K562 (cell line): ENCODE results near the gene S100P. TPM values are rescaled to one million over a fixed set of nuclear protein-coding genes. Genes with fewer than 3 reads are reported as not detected.

Experiments used
- CBFA2T2 ChIP-seq: fragments of 450-650 bp; conservative IDR thresholded peaks from 2 replicates; pipeline ENCODE4 v1.6.1; 2017; ENCODE audit warnings: mild to moderate bottlenecking
- CCAR2 ChIP-seq: fragments of 200-400 bp; formaldehyde crosslinking; IDR thresholded peaks from 2 replicates; pipeline ENCODE4 v1.6.1; 2017; ENCODE audit warnings: mild to moderate bottlenecking, low read depth, low read length
- CHCHD3 ChIP-seq: fragments of 250-450 bp; sonication (Bioruptor Pico); IDR thresholded peaks from 2 replicates; pipeline ENCODE4 v2.1.2; 2022; ENCODE audit warnings: mild to moderate bottlenecking
- DLX4 ChIP-seq: fragments of 250-450 bp; sonication (Bioruptor Pico); IDR thresholded peaks from 2 replicates; pipeline ENCODE4 v1.6.1; 2021; ENCODE audit warnings: mild to moderate bottlenecking
- GTF2E2 ChIP-seq: fragments of 200-800 bp; sonication (Bioruptor generic); IDR thresholded peaks from 2 replicates; pipeline ENCODE4 v1.6.1; 2016; ENCODE audit warnings: missing genetic modification characterization, missing compliant biosample characterization
- ILF3 ChIP-seq: fragments of 450-650 bp; IDR thresholded peaks from 2 replicates; pipeline ENCODE4 v1.6.1; 2018; ENCODE audit warnings: antibody characterized with exemption, mild to moderate bottlenecking, moderate library complexity, borderline replicate concordance
- KDM5B ChIP-seq: fragments of 200-600 bp; sonication (generic); IDR thresholded peaks from 2 replicates; pipeline ENCODE4 v1.6.1; 2012; ENCODE audit warnings: low read depth, mild to moderate bottlenecking, moderate library complexity, low read length, control low read depth, inconsistent platforms; ENCODE audit not compliant: insufficient replicate concordance
- PURB ChIP-seq: sonication (generic); formaldehyde crosslinking; IDR thresholded peaks from 2 replicates; pipeline ENCODE4 v1.9.0; 2021; ENCODE audit warnings: low read depth, mild to moderate bottlenecking, missing genetic modification reagents
- RFX7 ChIP-seq: fragments of 250-450 bp; sonication (Bioruptor Pico); IDR thresholded peaks from 2 replicates; pipeline ENCODE4 v1.5.1; 2021; ENCODE audit warnings: mild to moderate bottlenecking
- SOX6 ChIP-seq: fragments of 450-650 bp; IDR thresholded peaks from 2 replicates; pipeline ENCODE4 v1.6.1; 2014; ENCODE audit warnings: mild to moderate bottlenecking
- SRSF3 ChIP-seq: fragments of 200-400 bp; formaldehyde crosslinking; IDR thresholded peaks from 2 replicates; pipeline ENCODE4 v1.6.1; 2016; ENCODE audit warnings: mild to moderate bottlenecking, low read length, moderate library complexity; ENCODE audit not compliant: insufficient read depth
- ZBTB49 ChIP-seq: sonication (generic); formaldehyde crosslinking; IDR thresholded peaks from 2 replicates; pipeline ENCODE4 v1.8.0; 2022; ENCODE audit warnings: missing genetic modification reagents, mild to moderate bottlenecking, borderline replicate concordance
- ZNF212 ChIP-seq: fragments of 450-650 bp; formaldehyde crosslinking; IDR thresholded peaks from 2 replicates; pipeline ENCODE4 v1.4.0; 2020; ENCODE audit warnings: mild to moderate bottlenecking
- ZNF217 ChIP-seq: sonication (generic); formaldehyde crosslinking; IDR thresholded peaks from 2 replicates; pipeline ENCODE4 v1.8.0; 2022; ENCODE audit warnings: mild to moderate bottlenecking, missing genetic modification reagents
- ZNF316 ChIP-seq: fragments of 450-650 bp; IDR thresholded peaks from 2 replicates; pipeline ENCODE4 v1.6.1; 2016
- polyA plus RNA-seq, 8 experiments: library from polyadenylated mRNA; depleted of rRNA in 4 of 8; stranded (reverse) in 5 of 8; unstranded in 3 of 8; fragments of >200 nt; fragmentation: Nextera tagmentation in 2 of 8; fragmentation: Illumina TruSeq in 1 of 8; extraction: Ambion mirVana in 2 of 8; extraction: Trizol in 1 of 8; gene quantifications; 2 replicates each; pipeline versions ENCODE4 v1.2.1 to v1.2.3, GENCODE V29; 2011 to 2014; ENCODE audit warnings: inconsistent platforms in 1 of 8, missing spikeins in 1 of 8
- total RNA-seq, 7 experiments: library from RNA; depleted of rRNA in 6 of 7; stranded (reverse); fragments of >200 nt in 6 of 7; fragmentation: Illumina TruSeq in 2 of 7; extraction: Trizol in 2 of 7; gene quantifications; 2 replicates each; pipeline versions ENCODE4 v1.2.1 to v1.2.3, GENCODE V29; 2011 to 2021; ENCODE audit warnings: low replicate concordance in 1 of 7
- TF ChIP-seq, protein P1 (sequence below): sonication (generic); formaldehyde crosslinking; IDR thresholded peaks from 2 replicates; pipeline ENCODE4 v1.8.0; 2023; ENCODE audit warnings: mild to moderate bottlenecking, missing genetic modification reagents
- TF ChIP-seq, protein P2 (sequence below): fragments of 450-650 bp; formaldehyde crosslinking; conservative IDR thresholded peaks from 2 replicates; pipeline ENCODE4 v1.4.0; 2022; ENCODE audit warnings: mild to moderate bottlenecking, missing genetic modification characterization
- TF ChIP-seq, protein P3 (sequence below): fragments of 450-650 bp; IDR thresholded peaks from 2 replicates; pipeline ENCODE4 v1.6.1; 2016; ENCODE audit warnings: mild to moderate bottlenecking

The S100P gene
- total and polyA plus RNA-seq, 9 of the 15 experiments (the other 6 are each of a cell fraction or from before 2014, with no cell fraction given): 4.1 to 23.8 (median 7.5) TPM

DNA sequence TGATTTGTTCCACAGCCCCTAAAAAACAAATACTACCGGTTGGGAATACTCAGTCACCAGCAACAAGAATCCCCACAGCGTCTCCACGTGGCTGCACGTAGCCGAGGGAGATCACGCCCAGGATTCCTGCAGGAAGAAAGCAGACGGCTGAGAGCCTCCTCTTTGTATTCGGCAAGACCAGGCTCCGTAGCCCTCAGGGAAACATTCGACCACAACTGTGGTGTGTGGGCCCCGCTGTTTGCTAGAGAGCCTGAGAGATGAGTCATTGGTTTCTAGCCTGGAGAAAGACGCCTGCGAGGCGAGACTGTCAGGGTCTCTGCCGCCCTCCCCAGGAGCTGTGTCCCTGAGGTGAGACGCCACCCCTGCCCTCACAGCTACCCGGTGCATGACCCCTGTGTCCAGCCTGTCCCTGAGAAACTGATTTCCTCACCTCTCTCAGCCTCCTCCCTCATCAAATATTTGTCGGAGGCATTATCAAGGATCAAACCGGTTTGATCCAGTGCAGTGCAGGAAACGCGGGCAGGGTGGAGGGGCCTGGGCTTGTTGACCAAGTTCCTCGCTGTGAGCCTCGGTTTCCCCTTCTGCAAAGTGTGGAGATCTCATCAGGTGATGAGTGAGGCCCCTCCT lies 4.7 kb upstream of the S100P start (continued):
- TF ChIP-seq ZBTB49 (CRISPR knock-in tag) (no peak), DLX4 (no peak), CHCHD3 (CRISPR knock-in tag) (no peak), CBFA2T2 (no peak), ILF3 (no peak), ZNF212 (CRISPR knock-in tag) (no peak), SOX6 (peak; percentile 21; the same call in 1 of the 2 replicates), PURB (CRISPR knock-in tag) (no peak), CCAR2 (no peak), ZNF316 (no peak; the same call in 1 of the 2 replicates), KDM5B (peak; percentile 1), ZNF217 (no peak), GTF2E2 (0 out of 2 replicates have a peak, but pooled peaks have one; percentile 43), RFX7 (CRISPR knock-in tag) (no peak), SRSF3 (no peak)
- TF ChIP-seq, protein P1, sequence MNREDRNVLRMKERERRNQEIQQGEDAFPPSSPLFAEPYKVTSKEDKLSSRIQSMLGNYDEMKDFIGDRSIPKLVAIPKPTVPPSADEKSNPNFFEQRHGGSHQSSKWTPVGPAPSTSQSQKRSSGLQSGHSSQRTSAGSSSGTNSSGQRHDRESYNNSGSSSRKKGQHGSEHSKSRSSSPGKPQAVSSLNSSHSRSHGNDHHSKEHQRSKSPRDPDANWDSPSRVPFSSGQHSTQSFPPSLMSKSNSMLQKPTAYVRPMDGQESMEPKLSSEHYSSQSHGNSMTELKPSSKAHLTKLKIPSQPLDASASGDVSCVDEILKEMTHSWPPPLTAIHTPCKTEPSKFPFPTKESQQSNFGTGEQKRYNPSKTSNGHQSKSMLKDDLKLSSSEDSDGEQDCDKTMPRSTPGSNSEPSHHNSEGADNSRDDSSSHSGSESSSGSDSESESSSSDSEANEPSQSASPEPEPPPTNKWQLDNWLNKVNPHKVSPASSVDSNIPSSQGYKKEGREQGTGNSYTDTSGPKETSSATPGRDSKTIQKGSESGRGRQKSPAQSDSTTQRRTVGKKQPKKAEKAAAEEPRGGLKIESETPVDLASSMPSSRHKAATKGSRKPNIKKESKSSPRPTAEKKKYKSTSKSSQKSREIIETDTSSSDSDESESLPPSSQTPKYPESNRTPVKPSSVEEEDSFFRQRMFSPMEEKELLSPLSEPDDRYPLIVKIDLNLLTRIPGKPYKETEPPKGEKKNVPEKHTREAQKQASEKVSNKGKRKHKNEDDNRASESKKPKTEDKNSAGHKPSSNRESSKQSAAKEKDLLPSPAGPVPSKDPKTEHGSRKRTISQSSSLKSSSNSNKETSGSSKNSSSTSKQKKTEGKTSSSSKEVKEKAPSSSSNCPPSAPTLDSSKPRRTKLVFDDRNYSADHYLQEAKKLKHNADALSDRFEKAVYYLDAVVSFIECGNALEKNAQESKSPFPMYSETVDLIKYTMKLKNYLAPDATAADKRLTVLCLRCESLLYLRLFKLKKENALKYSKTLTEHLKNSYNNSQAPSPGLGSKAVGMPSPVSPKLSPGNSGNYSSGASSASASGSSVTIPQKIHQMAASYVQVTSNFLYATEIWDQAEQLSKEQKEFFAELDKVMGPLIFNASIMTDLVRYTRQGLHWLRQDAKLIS (CRISPR knock-in tag): no peak
- TF ChIP-seq, protein P2, sequence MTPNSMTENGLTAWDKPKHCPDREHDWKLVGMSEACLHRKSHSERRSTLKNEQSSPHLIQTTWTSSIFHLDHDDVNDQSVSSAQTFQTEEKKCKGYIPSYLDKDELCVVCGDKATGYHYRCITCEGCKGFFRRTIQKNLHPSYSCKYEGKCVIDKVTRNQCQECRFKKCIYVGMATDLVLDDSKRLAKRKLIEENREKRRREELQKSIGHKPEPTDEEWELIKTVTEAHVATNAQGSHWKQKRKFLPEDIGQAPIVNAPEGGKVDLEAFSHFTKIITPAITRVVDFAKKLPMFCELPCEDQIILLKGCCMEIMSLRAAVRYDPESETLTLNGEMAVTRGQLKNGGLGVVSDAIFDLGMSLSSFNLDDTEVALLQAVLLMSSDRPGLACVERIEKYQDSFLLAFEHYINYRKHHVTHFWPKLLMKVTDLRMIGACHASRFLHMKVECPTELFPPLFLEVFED: no peak
- TF ChIP-seq, protein P3, sequence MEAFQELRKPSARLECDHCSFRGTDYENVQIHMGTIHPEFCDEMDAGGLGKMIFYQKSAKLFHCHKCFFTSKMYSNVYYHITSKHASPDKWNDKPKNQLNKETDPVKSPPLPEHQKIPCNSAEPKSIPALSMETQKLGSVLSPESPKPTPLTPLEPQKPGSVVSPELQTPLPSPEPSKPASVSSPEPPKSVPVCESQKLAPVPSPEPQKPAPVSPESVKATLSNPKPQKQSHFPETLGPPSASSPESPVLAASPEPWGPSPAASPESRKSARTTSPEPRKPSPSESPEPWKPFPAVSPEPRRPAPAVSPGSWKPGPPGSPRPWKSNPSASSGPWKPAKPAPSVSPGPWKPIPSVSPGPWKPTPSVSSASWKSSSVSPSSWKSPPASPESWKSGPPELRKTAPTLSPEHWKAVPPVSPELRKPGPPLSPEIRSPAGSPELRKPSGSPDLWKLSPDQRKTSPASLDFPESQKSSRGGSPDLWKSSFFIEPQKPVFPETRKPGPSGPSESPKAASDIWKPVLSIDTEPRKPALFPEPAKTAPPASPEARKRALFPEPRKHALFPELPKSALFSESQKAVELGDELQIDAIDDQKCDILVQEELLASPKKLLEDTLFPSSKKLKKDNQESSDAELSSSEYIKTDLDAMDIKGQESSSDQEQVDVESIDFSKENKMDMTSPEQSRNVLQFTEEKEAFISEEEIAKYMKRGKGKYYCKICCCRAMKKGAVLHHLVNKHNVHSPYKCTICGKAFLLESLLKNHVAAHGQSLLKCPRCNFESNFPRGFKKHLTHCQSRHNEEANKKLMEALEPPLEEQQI: no peak
